Fibroblast of skin of scalp (primary cell): ENCODE measurements around the gene TMEM74B.

Experiments
- DNase-seq: peaks from one replicate; pipeline ENCODE4 v3.0.0-alpha.2; 2013

The TMEM74B gene

DNA sequence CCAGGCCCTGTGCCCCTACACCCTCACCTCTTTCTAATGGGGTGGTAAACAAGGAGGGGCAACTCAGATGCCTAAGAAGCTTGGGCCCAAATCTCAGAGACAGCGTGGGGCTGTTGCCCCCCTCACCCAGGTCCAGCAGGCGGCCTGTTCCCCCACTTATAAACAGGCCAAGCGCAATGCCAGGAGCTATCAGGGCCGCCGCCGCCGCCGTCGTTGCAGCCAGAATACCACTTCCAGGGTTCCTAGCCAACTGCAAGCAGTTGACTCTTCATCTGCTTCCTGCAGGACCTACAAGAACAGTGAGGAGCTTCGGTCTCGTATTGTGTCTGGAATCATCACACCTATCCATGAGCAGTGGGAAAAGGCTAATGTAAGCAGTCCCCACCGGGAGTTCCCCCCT is 49.9 kb downstream of the TMEM74B start:
- DNase-seq = no peak

DNA sequence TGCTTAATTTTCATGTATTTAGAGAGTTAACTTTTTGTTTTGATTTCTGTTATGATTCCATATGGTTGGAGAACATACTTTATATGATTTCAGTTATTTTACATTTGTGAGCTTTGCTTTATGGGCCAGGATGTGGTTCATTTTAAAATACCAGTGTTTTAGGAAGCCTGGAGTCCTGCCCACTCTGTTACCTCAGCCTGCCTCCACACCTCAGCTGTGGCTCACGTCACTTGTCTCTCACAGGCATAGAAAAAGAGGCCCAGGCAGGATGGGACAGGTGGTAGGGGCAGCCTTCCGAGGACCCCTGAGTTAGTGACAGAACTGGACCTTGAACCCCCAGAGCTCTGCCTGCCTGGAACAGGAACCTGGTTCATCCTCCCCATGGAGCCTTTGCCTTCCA is 50.4 kb downstream of the TMEM74B start:
- no peak for DNase-seq

DNA sequence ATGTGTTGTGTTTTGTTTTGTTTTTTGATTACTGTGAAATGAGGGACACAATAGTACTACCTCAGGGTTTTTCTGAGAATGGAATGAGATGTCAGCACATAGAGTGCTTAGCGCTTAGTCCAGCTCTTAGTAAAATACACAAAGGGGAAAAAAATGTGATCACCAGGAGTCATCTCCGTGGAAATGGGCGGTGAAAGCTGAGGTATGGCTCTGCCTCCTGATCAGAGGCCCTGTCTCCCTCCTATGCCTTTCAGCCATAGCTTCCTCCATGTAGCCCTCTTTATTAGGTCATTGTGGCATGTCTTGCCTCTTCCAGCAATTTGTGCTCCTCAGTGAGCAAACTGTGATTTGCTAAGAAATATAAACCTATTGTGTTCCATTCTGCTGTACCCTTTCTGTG is 53.4 kb downstream of the TMEM74B start:
- DNase-seq = no peak

GRCh38 chr20:1130847-1131246 is 53.9 kb downstream of the TMEM74B start:
- DNase-seq = no peak
